Colonic mucosa (tissue), 4 donors: Measurements from ENCODE around the gene TMEM143. TPM values are rescaled to one million over a fixed set of nuclear protein-coding genes. Genes with fewer than 3 reads are reported as not detected.

Source experiments
- DNase-seq: peaks from one replicate; pipeline ENCODE4 v3.0.0-alpha.2; 2020
- H3K27ac ChIP-seq: fragments of 200-600 bp; one replicate; pipeline ENCODE4 v1.8.0; 2021
- H3K27me3 ChIP-seq: fragments of 200-600 bp; one replicate; pipeline ENCODE4 v1.8.0; 2021
- H3K36me3 ChIP-seq: fragments of 200-600 bp; one replicate; pipeline ENCODE4 v1.8.0; 2021
- H3K4me1 ChIP-seq: fragments of 200-600 bp; one replicate; pipeline ENCODE4 v1.8.0; 2021; ENCODE audit warnings: mild to moderate bottlenecking
- H3K4me3 ChIP-seq: fragments of 200-600 bp; one replicate; pipeline ENCODE4 v1.8.0; 2021
- H3K9ac ChIP-seq, 2 donors: one replicate each; pipeline ENCODE4 v1.7.0; 2013; ENCODE audit warnings: control low read depth in 2 of 2, low read depth in 2 of 2, low read length in 2 of 2
- H3K9me3 ChIP-seq: fragments of 200-600 bp; one replicate; pipeline ENCODE4 v1.8.0; 2021
- intact Hi-C: fragments of 100-400 bp; cut with DNase I; formaldehyde crosslinking; loops from one replicate; pipeline ENCODE4 v1.14.1; 2022
- total RNA-seq, 2 donors: library from RNA; stranded (reverse); fragmentation: NEBNext Ultra II Directional in 1 of 2; extraction: Animal tissue kit (Norgen Biotek cat#: 25700) in 1 of 2; gene quantifications; one replicate each; pipeline ENCODE4 v1.2.1, GENCODE V29; 2021
- TF ChIP-seq, protein P1 (sequence below): fragments of 200-600 bp; IDR thresholded peaks from one replicate; pipeline ENCODE4 v1.8.0; 2022; ENCODE audit warnings: antibody characterized with exemption, mild to moderate bottlenecking
- donor health status: healthy.
- donor health status: DM: no; HTN: no; CAD: no.
- donor health status: DM: no; HTN: no; CAD: no.

TMEM143 gene
- total RNA-seq, 2 donors from 2014 or later, result 8.9 to 18.2 TPM

DNA sequence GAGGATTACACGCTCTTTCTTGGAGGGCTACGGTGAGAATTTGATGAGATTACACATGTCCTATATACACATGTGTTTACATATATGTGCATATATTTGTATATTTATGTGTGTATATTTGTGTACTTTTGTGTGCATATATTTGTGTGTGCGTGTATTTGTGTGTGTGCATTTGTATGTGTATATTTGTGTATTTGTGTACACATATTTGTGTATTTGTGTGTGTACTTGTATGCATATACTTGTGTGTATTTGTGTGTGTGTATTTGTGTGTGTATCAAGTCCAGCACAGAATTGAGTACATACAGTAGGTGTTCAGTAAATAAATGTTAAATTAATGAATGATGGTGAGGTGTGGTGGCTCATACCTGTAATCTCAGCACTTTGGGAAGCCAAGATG lies 1.8 kb downstream of the TMEM143 start:
- H3K36me3 ChIP-seq, result no peaks in the 10 kb centered on the region
- H3K27ac ChIP-seq, result no peak overlapping the region
- H3K4me1 ChIP-seq, result peaks cover 4% of the 10 kb centered on the region
- no peak for DNase-seq
- intact Hi-C loops, result no loop called here
- H3K9ac ChIP-seq, result no peak overlapping the region
- no peaks in the 10 kb centered on the region for H3K9me3 ChIP-seq
- no peaks in the 10 kb centered on the region for H3K27me3 ChIP-seq
- TF ChIP-seq, protein P1, sequence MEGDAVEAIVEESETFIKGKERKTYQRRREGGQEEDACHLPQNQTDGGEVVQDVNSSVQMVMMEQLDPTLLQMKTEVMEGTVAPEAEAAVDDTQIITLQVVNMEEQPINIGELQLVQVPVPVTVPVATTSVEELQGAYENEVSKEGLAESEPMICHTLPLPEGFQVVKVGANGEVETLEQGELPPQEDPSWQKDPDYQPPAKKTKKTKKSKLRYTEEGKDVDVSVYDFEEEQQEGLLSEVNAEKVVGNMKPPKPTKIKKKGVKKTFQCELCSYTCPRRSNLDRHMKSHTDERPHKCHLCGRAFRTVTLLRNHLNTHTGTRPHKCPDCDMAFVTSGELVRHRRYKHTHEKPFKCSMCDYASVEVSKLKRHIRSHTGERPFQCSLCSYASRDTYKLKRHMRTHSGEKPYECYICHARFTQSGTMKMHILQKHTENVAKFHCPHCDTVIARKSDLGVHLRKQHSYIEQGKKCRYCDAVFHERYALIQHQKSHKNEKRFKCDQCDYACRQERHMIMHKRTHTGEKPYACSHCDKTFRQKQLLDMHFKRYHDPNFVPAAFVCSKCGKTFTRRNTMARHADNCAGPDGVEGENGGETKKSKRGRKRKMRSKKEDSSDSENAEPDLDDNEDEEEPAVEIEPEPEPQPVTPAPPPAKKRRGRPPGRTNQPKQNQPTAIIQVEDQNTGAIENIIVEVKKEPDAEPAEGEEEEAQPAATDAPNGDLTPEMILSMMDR, result no peak
- no peak overlapping the region for H3K4me3 ChIP-seq

DNA sequence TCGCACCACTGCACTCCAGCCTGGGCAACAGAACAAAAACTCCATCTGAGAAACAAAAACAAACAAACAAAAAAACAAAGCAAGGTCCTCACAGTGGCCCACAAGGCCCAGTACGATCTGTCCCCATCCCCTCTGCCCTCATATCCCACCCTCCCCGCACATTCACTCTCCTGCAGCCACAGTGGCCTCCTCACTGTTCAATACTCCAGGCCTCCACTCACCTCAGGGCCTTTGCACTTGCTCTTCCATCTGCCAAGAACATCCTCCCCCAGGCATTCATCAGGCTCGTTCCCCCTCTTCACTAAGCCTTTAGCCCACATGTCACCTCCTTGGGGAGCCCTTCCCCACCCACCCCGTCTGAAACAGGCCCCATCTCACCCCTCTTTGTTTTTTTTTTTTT lies 4.6 kb downstream of the TMEM143 start:
- no peak overlapping the region for H3K4me3 ChIP-seq
- no peaks in the 10 kb centered on the region for H3K27me3 ChIP-seq

DNA sequence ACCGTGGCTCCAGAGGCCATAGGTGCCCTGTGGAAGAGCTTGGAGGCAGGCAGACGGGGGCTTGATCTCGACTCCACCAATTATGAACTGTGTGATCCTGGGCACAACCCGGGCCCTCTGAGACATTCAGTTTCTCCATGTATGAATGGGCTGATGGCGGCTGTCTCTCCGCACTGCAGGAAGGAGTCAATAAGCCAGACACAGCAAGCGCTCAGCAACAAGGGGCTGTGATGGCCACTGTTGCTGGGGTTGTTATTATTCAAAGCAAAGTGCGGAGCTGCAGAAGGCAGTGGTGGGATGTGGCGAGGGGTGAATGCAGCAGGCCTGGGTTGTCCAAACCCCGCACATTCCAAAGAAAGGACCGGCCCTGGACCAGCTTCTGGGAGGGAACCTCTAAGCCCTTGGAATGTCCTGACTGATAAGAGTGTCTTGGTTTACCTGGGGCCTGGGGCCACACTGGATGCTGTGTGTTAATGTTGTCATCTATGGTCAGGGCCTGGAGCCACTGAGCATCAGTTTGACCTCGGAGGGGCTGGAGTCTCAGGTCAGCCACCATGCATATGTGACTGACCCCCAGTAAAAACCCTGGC lies 8.3 kb downstream of the TMEM143 start:
- Histone ChIP-seq H3K9ac (no peak overlapping the region), H3K36me3 (no peaks in the 10 kb centered on the region), H3K27ac (no peak overlapping the region), H3K4me1 (no peaks in the 10 kb centered on the region), H3K9me3 (no peaks in the 10 kb centered on the region), H3K4me3 (no peak overlapping the region), H3K27me3 (no peaks in the 10 kb centered on the region)
- no peak for DNase-seq
- intact Hi-C loops, result no loop called here
- TF ChIP-seq, protein P1, result no peak

More for the DNA sequence above, 4.6 kb downstream of the TMEM143 start:
- no peaks in the 10 kb centered on the region for H3K36me3 ChIP-seq
- no peak for DNase-seq
- intact Hi-C loops, result no loop called here
- TF ChIP-seq, protein P1, result no peak
- peaks cover 4% of the 10 kb centered on the region for H3K4me1 ChIP-seq
- no peaks in the 10 kb centered on the region for H3K9me3 ChIP-seq
- no peak overlapping the region for H3K9ac ChIP-seq
- no peak overlapping the region for H3K27ac ChIP-seq

DNA sequence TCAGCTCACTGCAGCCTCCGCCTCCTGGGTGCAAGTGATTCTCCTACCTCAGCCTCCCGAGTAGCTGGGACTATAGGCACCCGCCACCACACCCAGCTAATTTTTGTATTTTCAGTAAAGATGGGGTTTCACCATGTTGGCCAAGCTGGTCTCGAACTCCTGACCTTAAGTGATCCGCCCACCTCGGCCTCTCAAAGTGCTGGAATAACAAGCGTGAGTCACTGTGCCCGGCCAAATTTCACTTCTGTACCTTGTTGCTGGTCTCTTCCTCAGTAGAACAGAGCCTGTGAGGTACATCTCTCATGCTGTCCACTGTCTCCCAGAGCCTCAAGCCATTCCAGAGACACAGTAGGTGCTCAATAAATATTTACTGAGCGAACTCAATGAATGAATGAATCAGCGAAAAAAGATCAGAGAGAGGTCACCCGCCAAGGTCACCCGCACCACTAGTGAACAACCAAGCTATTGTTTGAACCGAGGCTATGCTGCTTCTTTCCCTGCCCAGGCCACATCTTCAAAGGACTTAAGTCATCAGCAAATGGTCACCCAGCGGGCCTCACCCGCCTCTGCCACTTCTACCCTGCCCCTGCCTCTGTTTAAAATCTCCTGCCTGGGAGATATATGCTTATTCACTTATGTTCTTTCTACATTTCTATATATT lies 9.3 kb downstream of the TMEM143 start:
- Histone ChIP-seq H3K4me3 (no peak overlapping the region), H3K27ac (no peak overlapping the region), H3K27me3 (no peaks in the 10 kb centered on the region), H3K9ac (no peak overlapping the region), H3K36me3 (no peaks in the 10 kb centered on the region), H3K4me1 (no peaks in the 10 kb centered on the region), H3K9me3 (no peaks in the 10 kb centered on the region)
- no peak for DNase-seq
- TF ChIP-seq, protein P1, result no peak
- intact Hi-C loops, result loop anchor here (5.0 kb wide), 1 partner anchor 38 kb away; the partner anchor contains the start of genes GRIN2D and KDELR1

DNA sequence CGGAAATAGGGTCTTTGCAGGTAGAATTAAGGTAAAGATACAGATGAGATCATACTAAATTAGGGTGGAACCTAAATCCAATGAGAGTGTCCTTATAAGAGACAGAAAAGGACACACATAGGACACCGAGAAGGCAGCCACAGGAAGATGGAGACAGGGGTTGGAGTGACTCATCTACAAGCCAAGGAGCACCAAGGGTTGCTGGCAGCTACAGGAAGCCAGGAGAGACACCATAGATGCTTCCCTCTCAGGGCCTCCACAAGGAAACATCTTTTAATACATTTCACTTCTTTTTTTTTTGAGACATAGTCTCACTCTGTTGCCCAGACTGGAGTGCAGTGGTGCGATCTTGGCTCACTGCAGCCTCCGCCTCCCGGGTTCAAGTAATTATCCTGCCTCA lies 10.1 kb downstream of the TMEM143 start:
- no peak overlapping the region for H3K27ac ChIP-seq
- no peak for DNase-seq
- intact Hi-C loops, result loop anchor here (5.0 kb wide), 1 partner anchor 39 kb away; the partner anchor contains the start of genes GRIN2D and KDELR1
- no peaks in the 10 kb centered on the region for H3K4me1 ChIP-seq
- no peaks in the 10 kb centered on the region for H3K27me3 ChIP-seq
- H3K36me3 ChIP-seq, result no peaks in the 10 kb centered on the region
- H3K9me3 ChIP-seq, result no peaks in the 10 kb centered on the region
- no peak overlapping the region for H3K4me3 ChIP-seq
- TF ChIP-seq, protein P1, result no peak
- no peak overlapping the region for H3K9ac ChIP-seq
